Measurements from ENCODE around the gene RXRA. TPM values are rescaled to one million over a fixed set of nuclear protein-coding genes. Genes with fewer than 3 reads are reported as not detected.

Gene RXRA
- total and polyA plus RNA-seq, 2 of the 13 experiments (the other 11 are each of a cell fraction or from before 2014, with no cell fraction given): 18.9 to 29.2 TPM

GRCh38 chr9:134400283-134400682 lies 74.0 kb downstream of the RXRA start:
- ATAC-seq: no peak
- Histone ChIP-seq H3K36me3 (replicated peaks in 1 of 2; ENCODE audit: control insufficient read depth in 1 of 2, insufficient read depth in 2 of 2, low read length in 2 of 2) (peaks cover 5 to 22% of the 10 kb centered on the region in 2 experiments; a peak in 4 of 5 replicates), H3K27me3 (ENCODE audit: control insufficient read depth in 1 of 2, insufficient read depth in 2 of 2, low read length in 2 of 2) (no peaks in the 10 kb centered on the region), H3K27ac (ENCODE audit: extremely low read length, insufficient read depth, low read length) (no peak overlapping the region), H2AFZ (ENCODE audit: low read length) (no peak overlapping the region), H3K4me3 (replicated peaks in 1 of 3; ENCODE audit: insufficient read depth in 1 of 3, low read depth in 2 of 3, low read length in 3 of 3) (no peak overlapping the region), H3K4me1 (ENCODE audit: insufficient read depth, low read length) (no peaks in the 10 kb centered on the region), H3K4me2 (ENCODE audit: low read depth, low read length) (no peak overlapping the region), H3K79me2 (ENCODE audit: insufficient read depth, low read length) (peaks cover 21% of the 10 kb centered on the region), H3K9ac (ENCODE audit: insufficient read depth, low read depth, low read length) (no peak overlapping the region), H3K9me3 (ENCODE audit: low read length) (peaks cover 10% of the 10 kb centered on the region), H4K20me1 (ENCODE audit: insufficient read depth, low read length) (peaks cover 49% of the 10 kb centered on the region)
- ChIA-PET POLR2A (no interaction called here), CTCF (ENCODE audit: low intra/inter-chr PET ratio, low total read pairs) (no interaction called here)
- no peak for DNase-seq (ENCODE audit: low spot score)
- WGBS (ENCODE audit: low lambda C conversion rate): no CpG with 5 or more reads among the region's 10 CpGs
- intact Hi-C loops (cut with micrococcal nuclease; ENCODE audit: unreplicated experiment): no loop called here
- BruUV-seq (replicated peaks): no TSS peak
- no peak for FAIRE-seq
- in situ Hi-C loops (cut with HindIII; ENCODE audit: extremely low pct_ligation_motif_present, low pct_unique_long_range_greater_than_20kb): no loop called here
- TF ChIP-seq SRSF1 (optimal IDR thresholded peaks at IDR 0.05; ENCODE audit: low read depth, low read length) (no peak), ZNF629 (CRISPR knock-in tag; conservative IDR thresholded peaks at IDR 0.05) (peak; percentile 78), XBP1 (CRISPR knock-in tag; IDR thresholded peaks at IDR 0.05) (no peak), HNRNPL (IDR thresholded peaks at IDR 0.05; ENCODE audit: low read depth, low read length) (0 out of 2 replicates have a peak, but pooled peaks have one; percentile 45), ZBTB40 (IDR thresholded peaks at IDR 0.05) (no peak), ZBTB40 (CRISPR knock-in tag; IDR thresholded peaks at IDR 0.05) (no peak), ZNF18 (CRISPR knock-in tag; IDR thresholded peaks at IDR 0.05; ENCODE audit: insufficient replicate concordance) (no peak), ARID5B (CRISPR knock-in tag; IDR thresholded peaks at IDR 0.05) (no peak), HMGA1 (CRISPR knock-in tag; conservative IDR thresholded peaks at IDR 0.05) (no peak), ZSCAN20 (CRISPR knock-in tag; IDR thresholded peaks at IDR 0.05; ENCODE audit: borderline replicate concordance) (no peak), NR2F6 (IDR thresholded peaks at IDR 0.05) (no peak), NR2F6 (CRISPR knock-in tag; IDR thresholded peaks at IDR 0.05) (no peak)
